NCI-H1930 (cell line): Measurements from ENCODE around the gene FNDC3B.
"Not testable (repeated sequence)": the region's sequence is repeated elsewhere in the genome, so short reads cannot be mapped to it uniquely, and the experiment has no call there.

Source experiments
- DNase-seq, 2 experiments: peaks; one replicate each; lab custom pipeline; 2025; lab: John Stamatoyannopoulos, UW

FNDC3B gene

DNA sequence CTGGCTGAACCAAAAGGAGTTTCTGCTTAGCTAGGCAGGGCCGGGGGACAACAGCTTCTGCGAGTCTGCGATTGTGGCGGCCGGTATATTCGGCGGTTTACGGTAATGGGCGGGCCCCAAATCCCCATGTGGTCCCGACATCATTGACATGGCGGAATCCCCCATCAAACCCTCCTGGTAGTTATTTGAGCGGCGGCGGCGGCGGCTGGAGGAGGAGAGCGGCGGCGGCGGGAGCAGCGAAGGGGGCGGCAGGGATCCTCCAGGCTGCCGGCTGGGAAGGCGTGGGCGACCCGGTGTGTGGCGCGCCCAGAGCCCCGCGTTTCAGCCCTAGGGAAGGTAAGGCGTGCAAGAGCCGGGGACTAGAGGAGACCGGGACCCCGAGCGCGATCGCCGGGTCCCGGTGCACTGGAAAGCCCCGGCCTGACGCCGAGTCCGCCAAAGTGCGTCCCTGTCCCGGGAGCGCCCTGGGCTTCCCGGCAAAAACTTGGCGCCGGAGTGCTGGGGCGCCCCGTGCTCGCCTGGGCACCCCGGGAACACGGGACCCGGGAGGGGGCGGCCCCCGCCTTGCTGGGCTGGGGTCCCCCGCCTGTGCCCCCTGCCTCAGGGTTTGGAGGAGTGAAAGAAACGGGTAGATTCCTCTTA, at the start of gene FNDC3B:
Gene FNDC3B (plus strand): TSS at position 143 of the 642 bp plus-strand sequence. CDS start 72,902 bp downstream, outside the sequence.
- peak; percentile 81 to 90 for DNase-seq

DNA sequence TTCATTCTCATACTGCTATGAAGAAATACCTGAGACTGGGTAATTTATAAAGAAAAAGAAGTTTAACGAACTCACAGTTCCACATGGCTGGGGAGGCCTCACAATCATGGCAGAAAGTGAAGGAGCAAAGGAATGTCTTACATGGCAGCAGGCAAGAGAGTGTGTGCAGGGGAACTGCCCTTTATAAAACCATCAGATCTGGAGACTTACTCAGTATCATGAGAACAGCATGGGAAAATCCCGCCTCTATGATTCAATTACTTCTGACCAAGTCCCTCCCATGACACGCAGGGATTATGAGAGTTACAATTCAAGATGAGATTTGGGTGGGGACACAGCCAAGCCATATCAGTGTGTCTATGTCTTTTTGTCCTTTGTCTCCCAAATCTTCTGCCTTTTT, 49.1 kb upstream of the FNDC3B start:
- DNase-seq, result not testable (repeated sequence)

DNA sequence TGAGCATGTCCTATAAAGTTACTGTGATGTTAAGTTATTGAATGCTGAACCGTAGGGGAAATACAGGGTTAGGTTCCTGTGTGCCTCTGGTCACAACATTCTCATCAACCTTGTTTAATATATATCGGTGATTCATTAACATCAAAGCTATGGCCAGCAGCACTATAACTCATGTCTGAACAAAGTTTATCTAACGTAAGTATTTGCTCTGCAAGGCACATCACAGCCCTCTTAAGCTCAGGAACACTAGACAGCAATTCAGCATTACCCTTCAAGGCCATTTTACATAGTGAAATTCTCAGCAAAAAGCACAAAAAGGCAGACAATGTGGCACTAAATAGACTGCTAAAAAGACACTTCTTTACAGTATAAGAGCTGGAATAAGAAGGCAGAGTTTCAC, 48.2 kb upstream of the FNDC3B start:
- DNase-seq, result no peak

DNA sequence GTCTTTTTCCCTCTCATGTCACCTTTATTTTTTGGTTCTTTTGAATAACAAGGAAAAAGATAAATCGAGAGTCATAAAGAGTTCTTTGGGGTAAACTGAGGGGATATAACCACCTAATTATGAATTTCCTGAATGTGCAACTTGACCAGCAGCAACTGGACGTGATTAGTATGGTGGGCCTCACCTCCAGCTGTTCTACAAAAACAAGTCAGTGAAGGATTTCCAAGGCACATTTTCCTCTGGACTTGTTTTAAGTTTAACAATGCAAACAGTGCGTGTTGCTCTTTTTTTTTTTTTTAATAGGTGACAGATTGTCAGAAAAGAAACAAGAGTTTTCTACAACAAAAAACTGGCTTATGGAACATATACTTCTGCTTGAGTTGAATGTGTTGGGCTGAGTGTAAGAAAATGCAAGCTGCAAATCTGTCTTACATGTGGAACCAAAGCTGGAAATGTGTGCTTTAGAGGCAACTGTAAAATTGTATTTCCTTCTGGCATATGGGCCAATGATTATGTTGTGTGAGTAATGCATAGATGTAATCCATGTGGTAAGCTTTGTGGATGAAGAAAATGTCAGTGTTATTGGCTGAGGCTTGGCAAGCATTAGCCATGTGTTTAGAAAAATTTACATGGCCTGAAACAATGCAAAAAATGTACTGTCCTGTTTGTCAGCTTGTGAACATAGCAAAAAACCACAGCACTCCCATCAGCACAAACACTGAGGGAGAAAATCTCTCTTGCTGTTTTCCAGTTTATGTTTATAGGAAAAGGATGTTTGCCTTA, 44.5 kb upstream of the FNDC3B start:
- no peak for DNase-seq

DNA sequence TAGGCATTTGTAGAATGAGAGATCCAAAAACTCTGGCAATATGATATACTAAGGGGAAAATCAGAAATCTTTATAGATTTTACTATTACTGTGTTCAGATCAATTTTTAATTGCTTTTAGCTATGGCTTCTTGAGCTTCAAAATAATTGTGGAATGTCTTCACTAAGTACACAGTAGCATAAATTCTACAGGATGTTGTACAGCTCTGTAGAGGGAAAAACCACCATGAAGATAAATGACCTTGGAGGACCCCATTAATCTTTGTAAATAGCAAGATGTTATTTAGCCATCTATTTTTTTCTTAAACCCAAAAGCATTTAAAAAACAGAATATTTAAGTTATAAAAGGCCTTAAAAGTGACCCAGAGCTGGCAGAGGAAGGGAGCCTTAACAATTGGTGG, 43.9 kb upstream of the FNDC3B start:
- DNase-seq, result no peak

DNA sequence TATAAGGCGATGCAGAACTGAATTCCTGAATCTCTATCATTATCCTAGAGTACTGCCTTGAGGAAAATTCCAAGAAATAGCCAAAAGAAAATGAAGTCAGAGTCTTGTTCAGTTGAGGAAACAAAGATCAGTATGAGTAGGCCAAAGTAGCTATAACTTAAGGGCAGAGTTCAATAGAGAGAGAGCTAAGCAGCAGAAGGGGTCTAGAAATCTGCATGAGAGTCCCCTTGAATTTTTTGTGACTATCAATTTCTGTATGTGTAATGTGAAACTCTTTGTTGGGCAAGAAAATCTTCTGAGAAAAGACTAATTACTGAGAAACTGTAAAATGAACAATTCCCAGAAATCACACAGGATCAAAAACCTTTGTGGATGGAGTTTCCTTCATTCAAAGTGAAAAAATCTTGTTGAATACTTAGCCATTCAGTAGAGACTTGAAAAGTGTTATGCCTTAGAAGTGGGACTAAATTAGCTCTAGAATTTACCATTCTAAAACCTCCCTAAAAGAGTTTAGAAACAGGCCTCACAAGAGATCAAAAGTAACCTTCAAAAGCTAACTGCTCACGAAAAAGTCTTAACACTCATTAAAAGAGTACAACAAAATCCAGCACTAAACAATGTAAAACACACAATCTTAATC, 43.1 kb upstream of the FNDC3B start:
- no peak for DNase-seq

DNA sequence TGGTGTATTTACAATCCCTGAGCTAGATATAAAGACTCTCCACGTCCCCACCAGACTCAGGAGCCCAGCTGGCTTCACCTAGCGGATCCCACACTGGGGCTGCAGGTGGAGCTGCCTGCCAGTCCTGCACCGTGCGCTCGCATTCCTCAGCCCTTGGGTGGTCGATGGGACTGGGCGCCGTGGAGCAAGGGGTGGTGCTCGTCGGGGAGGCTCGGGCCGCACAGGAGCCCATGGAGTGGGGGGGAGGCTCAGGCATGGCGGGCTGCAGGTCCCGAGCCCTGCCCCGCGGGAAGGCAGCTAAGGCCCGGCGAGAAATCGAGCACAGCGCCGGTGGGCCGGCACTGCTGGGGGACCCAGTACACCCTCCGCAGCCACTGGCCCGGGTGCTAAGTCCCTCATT, 40.6 kb upstream of the FNDC3B start:
- not testable (repeated sequence) for DNase-seq

DNA sequence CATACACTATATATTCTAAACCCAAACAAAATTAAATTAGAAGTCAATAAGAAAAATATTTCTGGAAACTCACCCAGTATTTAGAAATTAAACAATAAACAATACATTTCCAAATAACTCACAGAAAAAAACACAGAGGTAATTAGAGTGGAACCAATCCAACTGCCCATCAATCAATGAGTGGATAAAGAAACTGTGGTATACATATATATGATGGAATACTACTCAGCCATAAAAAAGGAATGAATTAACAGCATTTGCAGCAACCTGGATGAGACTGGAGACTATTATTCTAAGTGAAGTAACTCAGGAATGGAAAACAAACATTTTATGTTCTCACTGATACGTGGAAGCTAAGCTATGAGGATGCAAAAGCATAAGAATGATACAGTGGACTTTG, 37.8 kb upstream of the FNDC3B start:
- DNase-seq, result not testable (repeated sequence)

DNA sequence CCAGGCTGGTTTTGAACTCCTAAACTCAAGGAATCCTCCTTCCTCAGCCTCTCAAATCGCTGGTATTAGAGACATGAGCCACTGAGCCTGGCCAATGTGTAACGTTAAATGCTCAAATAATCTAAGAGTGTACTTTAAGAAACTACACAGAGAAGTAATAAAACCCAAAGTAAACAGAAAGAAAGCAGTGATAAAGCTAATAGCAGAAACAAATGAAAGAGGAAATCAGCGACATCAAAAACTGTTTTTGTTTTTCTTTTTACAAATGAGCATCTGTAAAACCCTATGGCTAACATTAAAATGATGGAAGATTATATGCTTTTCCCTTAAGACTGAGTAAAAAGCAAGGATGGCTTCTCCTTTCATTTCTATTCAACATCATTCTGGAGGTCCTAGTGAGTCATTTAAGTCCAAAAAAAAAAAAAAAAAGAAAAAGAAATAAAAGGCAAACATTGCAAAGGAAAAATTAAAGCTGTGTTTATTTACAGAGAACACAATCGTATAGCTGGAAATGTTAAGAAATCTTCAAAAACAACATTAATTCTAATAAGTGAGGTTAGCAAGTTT, 36.8 kb upstream of the FNDC3B start:
- no peak for DNase-seq

DNA sequence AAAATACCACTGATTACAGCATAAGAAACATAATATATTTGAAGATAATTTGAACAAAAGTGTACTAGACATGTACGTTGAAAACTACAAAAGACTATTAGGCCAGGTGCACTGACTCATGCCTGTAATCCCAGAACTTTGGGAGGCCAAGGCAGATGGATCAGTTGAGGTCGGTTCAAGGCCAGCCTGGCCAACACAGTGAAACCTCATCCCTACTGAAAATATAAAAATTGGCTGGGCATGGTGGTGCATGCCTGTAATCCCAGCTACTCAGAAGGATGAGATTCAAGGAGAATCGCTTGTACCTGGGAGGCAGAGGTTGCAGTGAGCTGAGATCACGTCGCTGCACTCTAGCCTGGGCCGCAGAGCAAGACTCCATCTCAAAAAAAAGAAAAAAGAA, 36.2 kb upstream of the FNDC3B start:
- DNase-seq, result no peak

DNA sequence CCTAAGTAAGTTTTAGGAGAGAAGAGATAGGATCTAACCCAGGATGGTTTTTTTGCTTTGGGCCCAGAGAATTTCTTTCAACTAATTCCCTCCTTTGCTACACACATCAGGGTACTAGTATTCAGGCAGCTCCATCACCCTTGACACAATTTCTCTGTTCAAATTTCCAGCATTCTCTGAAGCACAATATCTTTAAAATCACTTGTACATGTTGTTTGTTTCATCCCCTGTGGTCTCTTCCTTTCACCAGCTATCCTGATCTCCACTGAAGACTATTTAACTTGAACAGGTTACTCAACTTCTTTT, 32.4 kb upstream of the FNDC3B start:
- DNase-seq, result no peak

DNA sequence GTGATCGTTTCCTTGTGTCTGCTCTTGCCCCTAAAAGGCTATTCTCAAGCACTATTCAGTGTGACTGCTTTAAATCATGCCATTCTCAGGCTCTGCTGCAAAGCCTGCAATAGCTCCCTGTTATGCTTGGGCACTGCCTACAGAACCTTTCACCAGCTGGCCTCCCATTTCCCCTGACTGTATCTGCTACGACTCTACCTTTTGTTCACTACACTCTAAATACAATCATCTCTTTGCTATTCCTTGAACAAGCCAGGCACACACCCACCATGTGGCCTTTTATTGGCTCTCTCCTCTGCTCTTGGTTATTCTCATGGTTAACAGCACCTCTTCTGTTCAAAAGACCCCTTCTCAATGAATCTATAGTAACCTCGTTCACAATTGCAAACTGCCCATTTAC, 29.6 kb upstream of the FNDC3B start:
- peak in 1 of 2 experiments; percentile 33 for DNase-seq

DNA sequence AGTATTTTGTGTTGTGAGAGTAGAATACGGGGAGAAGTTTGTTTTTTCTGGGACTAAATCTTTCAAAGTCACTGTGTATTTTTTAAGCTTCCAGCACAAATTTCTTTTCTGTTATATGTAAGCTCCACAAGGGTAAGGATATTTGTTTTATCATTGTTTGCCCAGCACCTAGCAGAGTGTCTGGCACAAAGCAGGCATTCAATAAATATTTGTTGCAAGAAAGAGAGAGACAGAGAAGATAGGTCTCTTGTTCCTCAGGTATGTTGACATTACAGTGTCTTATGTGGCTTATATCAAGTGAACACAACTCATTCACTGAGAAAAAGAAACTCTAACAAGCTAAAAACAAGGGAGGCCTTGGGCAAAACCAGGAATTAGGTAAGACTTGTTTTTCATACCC, 26.6 kb upstream of the FNDC3B start:
- no peak for DNase-seq

DNA sequence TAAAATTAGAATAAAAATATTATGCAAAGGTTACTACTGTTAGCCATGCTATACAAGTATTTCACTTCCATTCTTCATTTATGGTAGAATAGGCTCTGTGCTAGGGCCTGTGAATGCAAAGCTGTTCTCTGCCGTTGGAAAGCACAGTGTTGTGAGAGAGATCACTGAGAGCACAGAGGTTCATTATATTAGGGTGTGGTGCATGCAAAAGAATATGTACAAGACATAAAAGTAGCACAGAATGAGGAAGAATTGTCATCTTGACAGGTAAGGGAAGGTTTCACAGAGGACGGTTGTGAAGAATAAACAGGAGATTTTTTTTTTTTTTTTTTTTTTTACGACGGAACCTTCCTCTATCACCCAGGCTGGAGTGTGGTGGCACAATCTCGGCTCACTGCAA, 25.2 kb upstream of the FNDC3B start:
- DNase-seq, result no peak

DNA sequence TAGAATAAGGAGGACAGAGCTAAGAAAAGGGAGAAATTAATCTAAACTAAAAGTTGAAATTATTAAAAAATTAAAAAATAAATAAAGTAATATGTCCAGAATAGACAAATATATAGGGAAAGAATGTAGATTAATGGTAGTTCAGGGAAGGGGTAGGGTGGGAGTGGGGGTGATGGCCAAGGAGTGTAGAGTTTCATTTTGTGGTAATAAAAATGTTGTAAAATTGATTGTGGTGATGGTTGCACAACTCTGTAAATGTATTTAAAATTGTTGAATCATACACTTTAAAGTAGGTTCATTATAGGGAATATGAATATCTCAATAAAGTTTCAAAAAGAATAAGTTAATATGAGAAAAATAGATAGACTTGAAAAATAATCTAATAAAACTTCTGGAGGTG, 21.0 kb upstream of the FNDC3B start:
- DNase-seq, result no peak

DNA sequence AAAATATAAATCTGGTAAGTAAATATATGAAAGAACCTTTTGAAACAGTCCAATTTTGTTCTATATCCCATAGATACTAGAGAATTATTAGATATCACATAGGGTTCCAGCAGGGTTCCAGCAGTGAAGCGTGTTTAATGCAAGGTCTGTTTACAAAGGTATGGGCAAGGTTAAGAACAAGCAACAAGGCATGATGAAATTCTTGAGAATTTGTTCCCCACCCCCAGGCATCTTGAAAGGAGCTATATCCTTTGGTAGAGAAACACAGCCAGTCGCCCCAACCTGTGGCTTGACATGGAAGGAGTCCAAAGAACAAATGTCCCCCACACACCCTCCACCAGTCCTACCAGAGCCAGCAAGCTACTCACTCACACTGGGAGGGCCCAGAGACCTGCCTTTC, 18.6 kb upstream of the FNDC3B start:
- DNase-seq, result no peak

DNA sequence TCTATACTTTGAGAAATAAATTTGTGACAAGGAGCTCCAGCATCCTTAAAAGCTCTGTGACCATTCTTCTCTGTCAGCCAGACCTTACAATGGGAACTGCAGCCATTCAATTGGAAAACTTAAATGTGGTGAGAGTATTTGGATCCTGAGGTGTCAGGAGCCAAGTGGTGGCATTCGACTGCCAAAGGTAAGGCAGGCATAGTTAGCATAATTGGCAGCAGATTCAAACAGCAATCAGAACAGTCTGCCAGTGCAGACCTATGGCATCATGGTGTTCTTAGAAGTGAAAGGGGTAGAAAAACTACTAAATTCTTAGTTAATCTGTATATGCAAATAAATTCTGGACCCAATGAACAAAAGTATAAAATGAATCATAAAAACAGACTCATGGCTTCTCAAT, 18.2 kb upstream of the FNDC3B start:
- no peak for DNase-seq

DNA sequence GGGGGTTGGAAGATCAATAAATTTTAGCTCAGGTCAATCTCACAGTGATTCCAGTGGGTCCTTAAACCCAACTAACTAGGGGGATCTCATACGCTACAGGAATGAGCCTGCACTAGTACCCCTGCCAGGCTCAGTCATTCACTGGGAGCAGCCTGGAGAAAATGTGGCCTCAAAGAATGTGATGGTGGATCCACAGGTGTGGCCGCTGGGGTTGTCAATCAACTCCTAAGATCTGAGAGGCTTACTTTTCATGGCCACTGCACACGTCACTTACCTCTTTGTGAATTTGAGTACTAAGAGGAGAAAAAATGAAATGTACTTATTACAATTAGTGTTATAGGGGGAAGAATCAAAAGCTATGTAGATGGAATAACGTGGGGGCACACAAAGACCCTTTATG, 17.5 kb upstream of the FNDC3B start:
- no peak for DNase-seq

DNA sequence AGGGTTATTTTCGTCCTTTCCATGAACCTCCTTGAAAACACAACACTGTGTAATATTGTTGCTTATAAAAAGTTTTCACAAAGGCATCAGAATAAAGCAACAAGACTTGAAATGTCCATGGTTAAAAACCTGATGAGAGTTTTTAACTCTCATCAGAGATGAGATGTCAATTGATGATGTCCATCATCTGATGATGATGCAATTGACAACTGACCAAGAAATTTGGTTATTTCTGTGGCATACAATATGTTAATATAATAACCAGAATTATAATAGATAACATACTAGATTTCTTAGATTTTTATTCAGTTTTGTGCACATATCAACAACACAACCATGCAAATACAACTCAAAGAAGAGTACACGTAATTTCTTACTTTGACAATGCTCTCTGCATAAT, 15.5 kb upstream of the FNDC3B start:
- DNase-seq, result no peak

DNA sequence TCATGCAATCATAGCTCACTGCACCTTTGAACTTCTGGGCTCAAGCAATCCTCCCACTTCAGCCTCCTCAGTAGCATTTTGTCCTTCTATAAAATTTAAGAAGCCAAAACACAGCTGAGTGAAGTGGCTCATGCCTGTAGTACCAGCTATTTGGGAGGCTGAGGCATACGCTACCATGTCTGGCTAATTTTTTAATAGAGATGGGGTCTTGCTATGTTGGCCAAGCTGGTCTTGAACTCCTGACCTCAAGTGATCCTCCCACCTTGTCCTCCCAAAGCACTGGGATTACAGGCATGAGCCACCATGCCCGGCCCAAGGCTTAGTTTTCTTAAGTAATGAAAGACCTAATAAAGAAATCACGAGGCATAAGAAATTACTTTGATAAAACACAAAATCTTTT, 14.7 kb upstream of the FNDC3B start:
- no peak for DNase-seq

DNA sequence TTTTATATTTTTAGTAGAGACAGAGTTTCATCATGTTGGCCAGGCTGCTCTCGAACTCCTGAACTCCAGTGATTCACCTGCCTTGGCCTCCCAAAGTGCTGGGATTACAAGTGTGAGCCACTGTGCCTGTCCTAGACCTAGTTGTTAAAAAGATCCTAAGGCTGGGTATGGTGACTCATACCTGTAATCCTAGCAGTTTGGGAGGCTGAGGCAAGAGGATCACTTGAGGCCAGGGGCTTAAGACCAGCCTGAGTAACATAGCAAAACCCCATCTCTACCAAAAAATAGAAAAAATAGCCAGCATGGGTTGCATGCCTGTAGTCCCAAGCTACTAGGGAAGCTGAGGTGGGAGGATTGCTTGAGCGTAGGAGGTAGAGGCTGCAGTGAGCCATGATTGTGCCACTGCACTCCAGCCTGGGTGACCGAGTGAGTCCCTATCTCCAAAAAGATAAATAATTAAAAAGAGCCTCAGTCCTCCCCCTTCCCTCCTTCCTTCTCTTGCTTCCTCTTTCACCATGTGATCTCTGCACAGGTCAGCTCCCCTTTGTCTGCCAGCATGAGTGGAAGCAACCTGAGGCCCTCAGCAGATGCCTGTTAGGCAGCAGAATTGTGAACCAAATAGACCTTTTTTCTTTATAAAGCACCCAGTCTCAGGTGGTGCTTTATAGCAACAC, 9.8 kb upstream of the FNDC3B start:
- DNase-seq, result no peak

DNA sequence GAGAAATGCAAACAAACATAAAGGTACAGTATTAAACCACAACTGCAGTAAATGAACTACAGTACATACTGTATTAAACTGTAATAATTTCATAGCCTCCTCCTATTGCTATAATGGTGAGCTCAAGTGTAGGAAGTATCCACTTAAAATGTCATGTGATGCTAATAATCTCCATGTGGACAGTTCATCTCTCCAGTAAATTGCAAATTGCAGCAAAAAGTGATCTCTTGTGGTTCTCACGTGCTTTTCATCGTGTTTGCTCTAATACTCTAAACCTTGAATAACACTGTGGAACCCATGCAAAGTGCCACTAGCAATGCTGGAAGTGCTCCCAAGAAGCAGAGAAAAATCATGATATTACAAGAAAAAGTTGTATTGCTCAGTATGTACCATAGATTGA, 9.2 kb upstream of the FNDC3B start:
- DNase-seq, result no peak

DNA sequence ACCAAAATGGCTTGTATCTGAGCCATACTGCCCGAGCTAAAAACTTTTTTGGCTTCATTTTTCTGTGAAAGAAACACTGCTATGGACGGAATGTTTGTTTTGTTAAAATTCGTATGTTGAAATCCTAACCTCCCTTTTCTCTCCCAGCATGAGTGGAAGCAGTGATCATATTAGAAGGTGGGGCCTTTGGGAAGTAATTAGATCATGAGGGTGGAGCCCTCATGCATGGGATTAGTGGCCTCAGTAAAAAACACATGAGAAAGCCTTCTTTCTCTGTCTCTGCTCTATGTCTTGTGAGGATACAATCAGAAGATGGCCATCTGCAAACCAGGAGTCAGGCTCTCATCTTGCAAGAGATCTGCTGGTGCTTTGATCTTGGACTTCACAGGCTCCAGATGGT, 7.4 kb upstream of the FNDC3B start:
- no peak for DNase-seq
